Measurements from ENCODE around the gene RPS6KB2.

- TF ChIP-seq, protein P1, sequence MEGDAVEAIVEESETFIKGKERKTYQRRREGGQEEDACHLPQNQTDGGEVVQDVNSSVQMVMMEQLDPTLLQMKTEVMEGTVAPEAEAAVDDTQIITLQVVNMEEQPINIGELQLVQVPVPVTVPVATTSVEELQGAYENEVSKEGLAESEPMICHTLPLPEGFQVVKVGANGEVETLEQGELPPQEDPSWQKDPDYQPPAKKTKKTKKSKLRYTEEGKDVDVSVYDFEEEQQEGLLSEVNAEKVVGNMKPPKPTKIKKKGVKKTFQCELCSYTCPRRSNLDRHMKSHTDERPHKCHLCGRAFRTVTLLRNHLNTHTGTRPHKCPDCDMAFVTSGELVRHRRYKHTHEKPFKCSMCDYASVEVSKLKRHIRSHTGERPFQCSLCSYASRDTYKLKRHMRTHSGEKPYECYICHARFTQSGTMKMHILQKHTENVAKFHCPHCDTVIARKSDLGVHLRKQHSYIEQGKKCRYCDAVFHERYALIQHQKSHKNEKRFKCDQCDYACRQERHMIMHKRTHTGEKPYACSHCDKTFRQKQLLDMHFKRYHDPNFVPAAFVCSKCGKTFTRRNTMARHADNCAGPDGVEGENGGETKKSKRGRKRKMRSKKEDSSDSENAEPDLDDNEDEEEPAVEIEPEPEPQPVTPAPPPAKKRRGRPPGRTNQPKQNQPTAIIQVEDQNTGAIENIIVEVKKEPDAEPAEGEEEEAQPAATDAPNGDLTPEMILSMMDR (IDR thresholded peaks at IDR 0.05; ENCODE audit: low read depth, low read length): no peak
- peak; percentile 58 for TF ChIP-seq MYC (IDR thresholded peaks at IDR 0.05; ENCODE audit: low read depth, low read length)
- TF ChIP-seq, protein P2, sequence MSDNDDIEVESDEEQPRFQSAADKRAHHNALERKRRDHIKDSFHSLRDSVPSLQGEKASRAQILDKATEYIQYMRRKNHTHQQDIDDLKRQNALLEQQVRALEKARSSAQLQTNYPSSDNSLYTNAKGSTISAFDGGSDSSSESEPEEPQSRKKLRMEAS (IDR thresholded peaks at IDR 0.05; ENCODE audit: low read depth, low read length): no peak
Observed at GRCh38 chr11:67482275-67482826, 54.1 kb downstream of the RPS6KB2 start.

Data from NB4 (cell line).